Measurements from ENCODE around the gene ORAI3.

Gene ORAI3

GRCh38 chr16:30948667-30949649 is at the start of gene ORAI3:
TSS of gene ORAI3 (plus strand) at chr16:30949068. CDS start at chr16:30949290, 222 bp downstream.
- peak; percentile 59 for DNase-seq

- DNase-seq: no peak
Observed at GRCh38 chr16:30899794-30900193, 49.1 kb upstream of the ORAI3 start.

GRCh38 chr16:30900588-30900987 is 48.3 kb upstream of the ORAI3 start:
- DNase-seq: no peak

GRCh38 chr16:30901201-30902028 is 47.5 kb upstream of the ORAI3 start:
- DNase-seq: peak; percentile 48

GRCh38 chr16:30902029-30902972 is 46.6 kb upstream of the ORAI3 start:
- DNase-seq: peak; percentile 69

GRCh38 chr16:30903002-30903401 is 45.9 kb upstream of the ORAI3 start:
- peak; percentile 40 for DNase-seq

- DNase-seq: peak; percentile 32
Observed at GRCh38 chr16:30903596-30903995, 45.3 kb upstream of the ORAI3 start.

GRCh38 chr16:30904114-30904780 is 44.6 kb upstream of the ORAI3 start:
- no peak for DNase-seq

GRCh38 chr16:30907064-30907463 is 41.8 kb upstream of the ORAI3 start:
- no peak for DNase-seq

GRCh38 chr16:30910427-30911029 is 38.3 kb upstream of the ORAI3 start:
- no peak for DNase-seq

- DNase-seq: no peak
Observed at GRCh38 chr16:30912794-30913412, 36.0 kb upstream of the ORAI3 start.

GRCh38 chr16:30914830-30915229 is 34.0 kb upstream of the ORAI3 start:
- DNase-seq: no peak

GRCh38 chr16:30918614-30919013 is 30.3 kb upstream of the ORAI3 start:
- DNase-seq: no peak

- DNase-seq: no peak
Observed at GRCh38 chr16:30920891-30921290, 28.0 kb upstream of the ORAI3 start.

- no peak for DNase-seq
Observed at GRCh38 chr16:30921459-30921747, 27.5 kb upstream of the ORAI3 start.

GRCh38 chr16:30921748-30922419 is 27.0 kb upstream of the ORAI3 start:
- peak; percentile 92 for DNase-seq

- peak; percentile 99 for DNase-seq
Observed at GRCh38 chr16:30922420-30922959, 26.4 kb upstream of the ORAI3 start.

GRCh38 chr16:30922960-30923535 is 25.8 kb upstream of the ORAI3 start:
- DNase-seq: peak; percentile 97

GRCh38 chr16:30923554-30924075 is 25.3 kb upstream of the ORAI3 start, which contains the start of gene FBXL19:
TSS of gene FBXL19 (plus strand) at chr16:30923572. CDS start at chr16:30925755, 2,183 bp downstream.
- no peak for DNase-seq
